Hematopoietic multipotent progenitor cell treated with erythropoietin and hydrocortisone succinate and interleukin-3 and kit ligand, for 4 days (in vitro differentiated cells): ENCODE measurements around the gene TGFA.

Experiments
- DNase-seq: peaks from one replicate; pipeline ENCODE4 v3.0.0-alpha.2; 2015

The TGFA gene

GRCh38 chr2:70552501-70553333 is 909 bp downstream of the TGFA start:
- DNase-seq: peak; percentile 62

- no peak for DNase-seq
Observed at GRCh38 chr2:70551167-70551566, 2.5 kb downstream of the TGFA start.

GRCh38 chr2:70549962-70550361 is 3.7 kb downstream of the TGFA start:
- no peak for DNase-seq

GRCh38 chr2:70549064-70549710 is 4.4 kb downstream of the TGFA start:
- DNase-seq: no peak

GRCh38 chr2:70548233-70548632 is 5.4 kb downstream of the TGFA start:
- no peak for DNase-seq

- DNase-seq: no peak
Observed at GRCh38 chr2:70546885-70547284, 6.7 kb downstream of the TGFA start.

- no peak for DNase-seq
Observed at GRCh38 chr2:70546376-70546775, 7.2 kb downstream of the TGFA start.

- no peak for DNase-seq
Observed at GRCh38 chr2:70541481-70542020, 12.1 kb downstream of the TGFA start.

GRCh38 chr2:70537840-70538239 is 15.8 kb downstream of the TGFA start:
- DNase-seq: no peak

GRCh38 chr2:70536517-70537055 is 17.0 kb downstream of the TGFA start:
- no peak for DNase-seq

- DNase-seq: no peak
Observed at GRCh38 chr2:70535573-70535972, 18.1 kb downstream of the TGFA start.

- no peak for DNase-seq
Observed at GRCh38 chr2:70534183-70534836, 19.3 kb downstream of the TGFA start.

- DNase-seq: no peak
Observed at GRCh38 chr2:70532244-70532935, 21.2 kb downstream of the TGFA start.

GRCh38 chr2:70531419-70532086 is 22.1 kb downstream of the TGFA start:
- no peak for DNase-seq

GRCh38 chr2:70529610-70530009 is 24.0 kb downstream of the TGFA start:
- no peak for DNase-seq

GRCh38 chr2:70528929-70529328 is 24.7 kb downstream of the TGFA start:
- no peak for DNase-seq

GRCh38 chr2:70528276-70528675 is 25.4 kb downstream of the TGFA start:
- no peak for DNase-seq

- no peak for DNase-seq
Observed at GRCh38 chr2:70527447-70528080, 26.1 kb downstream of the TGFA start.

GRCh38 chr2:70526126-70526525 is 27.5 kb downstream of the TGFA start:
- DNase-seq: no peak

- DNase-seq: no peak
Observed at GRCh38 chr2:70525032-70525431, 28.6 kb downstream of the TGFA start.
